Measurements from ENCODE around the gene SLAIN2.
"Not testable (repeated sequence)": the region's sequence is repeated elsewhere in the genome, so short reads cannot be mapped to it uniquely, and the experiment has no call there.

The SLAIN2 gene

DNA sequence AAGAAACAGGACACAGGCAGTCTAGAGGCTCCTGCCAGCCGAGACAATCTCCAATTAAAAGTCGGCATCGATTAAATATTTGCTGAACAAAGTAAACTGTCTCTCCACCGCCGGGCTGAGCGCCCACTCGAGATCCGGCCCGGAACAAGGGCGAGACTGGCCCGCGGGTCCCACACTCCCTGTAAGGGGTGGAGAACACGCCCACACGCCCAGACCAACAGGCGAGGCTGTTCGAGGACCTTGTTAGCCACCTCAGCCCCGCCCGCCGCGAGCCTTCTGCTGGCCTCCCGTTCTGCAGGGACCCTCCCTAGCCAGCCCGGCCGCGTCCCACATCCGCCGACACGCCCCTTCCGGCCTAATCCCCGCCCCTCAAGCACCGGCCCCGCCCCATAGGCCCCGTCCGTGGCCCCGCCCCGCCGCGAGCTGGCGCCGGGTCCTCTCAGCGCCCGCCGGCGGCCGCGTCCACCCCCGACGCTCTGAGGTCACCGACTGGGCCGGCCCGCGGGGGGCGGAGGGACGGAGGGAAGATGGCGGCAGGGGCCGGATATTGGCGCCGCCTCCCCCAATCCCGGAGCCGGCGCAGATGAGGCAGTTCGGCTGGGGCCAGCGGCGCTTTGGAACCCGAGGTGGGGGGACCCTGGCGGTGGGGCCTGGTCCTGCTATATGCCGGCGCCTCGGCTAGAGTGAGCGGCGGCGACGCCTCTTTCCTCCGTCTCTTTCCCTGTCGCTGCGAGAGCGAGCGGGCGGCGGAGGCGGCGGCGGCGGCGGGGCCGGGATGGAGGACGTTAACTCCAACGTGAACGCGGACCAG, at the start of gene SLAIN2:
Gene SLAIN2, plus strand, starts transcription at position 565 of the 811 bp plus-strand sequence. Its CDS starts 211 bp downstream, at position 776.
- peak; percentile 97 to 98 for DNase-seq

- not testable (repeated sequence) for DNase-seq
These were observed 49.0 kb upstream of the SLAIN2 start for GRCh38 chr4:48292218-48292790.

DNA sequence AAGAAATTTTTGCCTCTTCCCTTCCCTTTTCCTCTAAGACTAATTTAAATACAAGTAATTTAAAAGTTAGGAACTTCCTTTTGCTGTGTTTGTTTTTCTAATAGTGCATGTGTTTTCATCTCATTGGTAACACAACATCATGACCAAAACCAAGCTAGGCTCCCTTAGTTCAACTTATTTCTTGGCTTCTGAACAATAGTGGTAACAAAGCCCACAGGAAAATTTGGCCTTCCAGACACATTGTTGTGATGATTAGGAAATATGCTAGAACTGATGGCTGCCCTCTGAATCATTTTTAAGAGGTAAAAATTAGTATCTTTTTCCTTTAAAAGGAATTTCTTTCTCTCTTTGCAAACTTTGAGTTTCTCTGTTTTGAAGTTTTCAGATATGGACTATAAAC, 46.2 kb upstream of the SLAIN2 start:
- no peak for DNase-seq

DNA sequence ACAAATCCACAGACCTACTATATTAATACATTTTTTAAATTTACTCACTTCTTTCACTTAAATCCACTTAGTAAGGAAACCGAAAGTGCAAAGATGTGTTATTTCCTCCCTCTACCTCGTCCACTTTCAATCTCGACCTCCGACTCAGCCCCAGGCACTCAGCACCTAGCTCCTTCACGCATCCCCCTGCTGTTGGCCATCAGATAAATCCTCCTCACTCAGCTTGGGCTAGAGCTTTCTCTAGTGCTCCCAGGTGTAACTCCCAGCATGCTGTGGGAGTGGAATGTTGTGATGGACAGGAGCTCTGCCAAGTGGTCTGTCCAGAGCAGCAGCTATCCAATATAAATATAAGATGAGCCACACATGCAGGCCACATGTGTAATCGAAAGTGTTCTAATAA, 45.0 kb upstream of the SLAIN2 start:
- DNase-seq: no peak

DNA sequence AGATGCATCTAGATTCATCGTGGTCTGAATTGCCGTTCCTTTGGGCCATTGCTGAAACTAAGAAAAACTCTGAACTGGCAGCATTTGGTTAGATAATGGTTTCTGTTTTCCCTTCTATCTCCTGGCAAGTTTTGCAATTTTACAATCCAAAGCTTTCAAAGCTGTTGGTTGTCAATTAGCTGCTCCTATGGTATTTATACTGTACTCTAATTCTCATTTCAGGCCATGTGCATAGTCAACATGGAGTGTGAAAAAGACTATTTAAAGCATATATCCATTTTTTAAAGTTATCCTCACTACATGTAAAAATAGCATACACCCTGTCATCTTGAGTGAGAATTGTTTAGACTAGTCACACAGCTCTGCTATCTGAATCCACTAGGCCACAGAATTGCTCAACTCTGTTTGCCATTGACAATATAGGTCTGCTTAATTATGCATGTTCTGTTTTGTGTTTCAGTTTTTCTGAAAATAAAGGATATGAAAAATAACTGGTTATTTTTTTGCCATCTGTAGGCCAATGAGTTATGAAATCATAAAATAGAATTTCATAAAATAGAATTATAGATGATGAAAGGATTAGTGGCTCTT, 44.0 kb upstream of the SLAIN2 start:
- no peak for DNase-seq

DNA sequence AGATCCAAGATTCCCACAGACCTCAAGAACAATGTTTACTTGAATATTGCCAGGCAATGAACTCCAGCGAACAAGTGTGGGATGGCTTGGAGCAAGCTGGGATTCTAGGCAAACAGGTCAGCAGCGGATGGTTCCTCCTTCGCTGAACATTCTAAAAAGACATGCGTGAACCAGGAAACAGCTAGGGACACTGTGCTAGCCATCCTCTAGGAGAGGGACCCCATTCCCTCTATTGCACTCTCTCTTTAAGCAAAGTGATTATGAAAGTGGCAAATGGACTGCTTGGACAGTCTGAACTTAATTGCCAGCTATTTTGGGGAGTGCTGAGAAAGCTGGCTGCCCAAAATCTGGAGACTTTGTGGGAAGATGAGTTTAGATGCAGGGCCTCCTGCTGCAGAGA, 41.8 kb upstream of the SLAIN2 start:
- no peak for DNase-seq

- no peak for DNase-seq
These were observed 41.3 kb upstream of the SLAIN2 start for GRCh38 chr4:48300004-48300403.

- DNase-seq: no peak
These were observed 35.8 kb upstream of the SLAIN2 start for GRCh38 chr4:48305508-48305907.

DNA sequence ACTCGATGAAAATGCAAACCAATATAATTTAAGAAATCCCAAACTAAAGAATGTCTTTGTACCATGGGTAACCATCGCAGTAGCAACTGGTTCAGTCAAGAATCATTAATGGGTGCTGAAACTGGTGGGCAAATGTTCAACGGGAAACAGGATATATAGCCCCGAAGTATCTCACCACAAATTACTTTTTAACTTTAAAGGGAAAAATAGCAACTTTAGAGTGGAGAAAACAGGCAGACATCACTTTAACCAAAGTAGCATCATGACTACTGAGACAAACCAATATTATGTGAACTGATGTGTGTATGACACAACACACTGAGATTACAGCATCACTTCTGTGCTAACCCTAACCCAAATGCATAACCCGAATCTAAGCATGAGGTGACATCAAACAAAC, 33.8 kb upstream of the SLAIN2 start:
- no peak for DNase-seq

GRCh38 chr4:48308901-48309300, 32.4 kb upstream of the SLAIN2 start:
- no peak for DNase-seq

DNA sequence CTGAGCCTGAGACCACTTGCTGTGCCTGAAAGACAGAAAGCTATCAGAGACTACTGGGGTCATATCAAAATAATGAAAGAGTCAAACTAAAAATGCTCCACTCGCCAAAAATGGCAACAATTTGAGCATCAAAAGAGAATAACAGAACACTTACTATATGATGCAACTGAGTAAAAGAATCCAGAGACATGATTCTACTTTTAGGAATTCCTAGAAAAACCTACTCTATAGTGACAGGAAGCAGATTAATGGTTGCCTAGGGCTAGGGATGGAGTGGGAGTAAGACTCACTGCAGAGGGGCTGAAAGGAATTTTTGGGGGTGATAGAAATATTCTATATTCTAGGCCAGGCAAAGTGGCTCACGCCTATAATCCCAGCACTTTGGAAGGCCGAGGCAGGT, 29.4 kb upstream of the SLAIN2 start:
- DNase-seq: no peak

DNA sequence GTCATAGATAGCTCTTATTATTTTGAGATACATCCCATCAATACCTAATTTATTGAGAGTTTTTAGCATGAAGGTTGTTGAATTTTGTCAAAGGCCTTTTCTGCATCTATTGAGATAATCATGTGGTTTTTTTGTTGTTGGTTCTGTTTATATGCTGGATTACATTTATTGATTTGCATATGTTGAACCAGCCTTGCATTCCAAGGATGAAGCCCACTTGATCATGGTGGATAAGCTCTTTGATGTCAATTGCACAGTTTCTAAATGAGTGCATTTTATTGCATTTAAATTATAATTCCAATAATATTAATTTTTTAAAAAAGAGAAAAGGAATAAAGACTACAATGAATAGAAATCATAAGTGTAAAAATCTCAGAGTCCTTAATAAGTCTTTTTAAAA, 26.6 kb upstream of the SLAIN2 start:
- not testable (repeated sequence) for DNase-seq

GRCh38 chr4:48315728-48316630, 25.4 kb upstream of the SLAIN2 start:
- DNase-seq: peak in 1 of 2 experiments; percentile 8

GRCh38 chr4:48321312-48321711, 20.0 kb upstream of the SLAIN2 start:
- DNase-seq: no peak

DNA sequence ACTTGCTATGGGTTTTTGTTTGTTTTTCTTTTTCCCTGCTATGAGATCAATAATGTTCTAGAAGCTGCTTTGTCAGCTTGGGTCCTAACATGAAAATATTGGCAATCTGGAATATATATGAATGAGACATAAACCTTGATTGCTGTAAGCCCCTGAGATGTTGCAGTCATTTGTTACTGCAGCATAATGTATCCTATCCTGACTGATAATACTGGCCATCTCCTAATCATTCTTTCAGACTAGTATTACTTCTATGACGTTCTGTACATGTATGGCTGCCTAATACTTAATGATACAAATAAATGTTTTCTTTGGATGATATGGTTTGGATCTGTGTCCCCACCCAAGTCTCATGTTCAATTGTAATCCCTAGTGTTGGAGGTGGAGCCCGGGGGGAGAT, 19.3 kb upstream of the SLAIN2 start:
- DNase-seq: no peak

DNA sequence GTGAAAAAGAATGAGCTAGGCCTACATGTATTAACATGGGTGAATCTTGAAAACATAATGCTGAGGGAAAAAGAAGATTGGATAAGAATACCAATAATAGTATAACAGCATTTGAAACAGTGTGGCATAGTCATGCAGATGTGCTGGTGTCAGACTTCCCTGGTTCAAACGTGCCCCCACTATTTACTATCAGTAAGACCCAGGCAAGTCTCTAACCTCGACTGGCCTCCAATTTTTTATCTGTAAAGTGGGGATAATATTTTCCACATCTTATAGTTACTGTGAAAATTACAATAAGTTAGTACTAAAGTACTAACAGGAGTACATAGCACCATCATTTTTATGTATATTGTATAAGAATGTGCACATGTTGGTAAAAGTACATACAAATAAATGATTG, 17.0 kb upstream of the SLAIN2 start:
- no peak for DNase-seq

DNA sequence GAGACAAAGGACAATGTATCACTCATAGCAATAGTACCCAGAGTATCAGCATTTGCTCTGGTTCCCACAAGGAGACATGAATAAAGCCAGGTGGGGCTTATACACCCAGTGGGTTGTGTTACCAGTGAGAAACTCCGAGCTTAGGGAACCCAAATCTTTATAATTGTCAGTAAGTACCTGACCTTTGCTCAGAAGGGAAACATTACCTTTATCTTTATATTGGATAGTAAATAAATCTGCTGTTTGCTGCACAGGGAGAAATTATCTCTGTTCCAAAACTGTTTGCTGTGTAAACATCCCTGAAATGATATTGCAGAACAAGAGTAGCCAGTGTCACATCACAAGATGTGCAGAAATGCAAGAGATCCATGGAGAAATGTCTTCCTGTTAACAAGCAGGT, 12.1 kb upstream of the SLAIN2 start:
- DNase-seq: no peak

GRCh38 chr4:48329976-48330375, 11.4 kb upstream of the SLAIN2 start:
- no peak for DNase-seq

DNA sequence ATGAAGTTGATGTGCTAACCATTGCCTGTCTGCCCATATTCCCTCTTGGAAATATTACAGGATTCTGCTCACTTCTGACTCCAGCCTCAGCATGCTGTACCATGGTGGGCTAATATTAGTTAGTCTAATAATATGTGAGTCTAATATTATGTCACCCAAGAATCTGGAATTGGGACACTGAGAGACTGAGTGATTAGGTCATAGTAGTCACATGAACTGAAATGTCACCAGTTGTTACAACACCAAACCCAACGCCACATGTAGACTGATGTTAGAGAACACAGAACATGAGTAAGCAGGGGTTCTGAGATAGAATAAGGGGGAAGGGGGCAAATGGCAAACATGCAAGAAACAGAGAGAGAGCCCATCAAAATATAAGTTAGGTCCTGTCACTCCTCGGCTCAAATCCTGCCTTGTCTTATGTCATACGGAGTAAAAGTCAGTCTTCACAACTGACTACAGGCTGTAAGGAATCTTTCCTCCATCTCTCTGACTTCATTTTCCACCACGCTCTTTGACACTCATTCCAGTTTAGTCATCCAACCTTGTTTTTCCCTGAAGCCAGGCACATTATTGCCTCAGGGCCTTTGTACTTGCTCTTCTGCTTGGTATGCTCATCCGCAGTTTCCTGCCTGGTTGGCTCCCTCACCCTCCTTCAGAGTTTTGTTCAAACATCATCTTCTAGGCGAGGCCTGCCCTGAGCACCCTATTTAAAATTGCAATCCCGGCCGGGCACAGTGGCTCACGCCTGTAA, 9.6 kb upstream of the SLAIN2 start:
- DNase-seq: no peak

- no peak for DNase-seq
These were observed 8.7 kb upstream of the SLAIN2 start for GRCh38 chr4:48332661-48333060.

DNA sequence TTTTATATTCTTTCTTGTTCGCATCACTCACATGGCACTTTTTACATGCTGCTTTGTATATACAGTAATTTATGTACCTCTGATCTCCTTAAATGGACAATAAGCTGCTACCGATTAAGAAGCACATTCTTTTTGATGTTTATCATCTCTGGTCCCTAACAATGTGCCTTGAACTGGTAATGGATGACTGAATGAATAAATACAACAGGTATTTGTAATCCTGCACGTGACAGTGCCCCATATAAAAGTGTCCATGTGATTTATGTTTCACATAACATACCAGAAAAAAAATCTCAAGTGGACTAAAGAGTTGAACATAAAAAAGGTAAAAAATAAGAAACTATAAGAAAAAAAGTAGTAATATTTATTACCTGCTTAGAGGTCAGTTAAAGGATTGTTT, 7.7 kb upstream of the SLAIN2 start:
- DNase-seq: no peak

- DNase-seq: no peak
These were observed 7.1 kb upstream of the SLAIN2 start for GRCh38 chr4:48334236-48334635.
